Stimulated activated naive CD4-positive, alpha-beta T cell treated with Interleukin-2 at 50 U/mL for 16 hours (primary cell): ENCODE measurements around the gene HAAO.
"Not testable (repeated sequence)": the region's sequence is repeated elsewhere in the genome, so short reads cannot be mapped to it uniquely, and the experiment has no call there.

Experiments
- DNase-seq: peaks from one replicate; lab custom pipeline; 2025; lab: John Stamatoyannopoulos, UW

HAAO gene

GRCh38 chr2:42752314-42752713, 40.1 kb downstream of the HAAO start:
- DNase-seq, result no peak

- no peak for DNase-seq
These were observed 43.5 kb downstream of the HAAO start for GRCh38 chr2:42748840-42749239.

GRCh38 chr2:42747422-42747821, 45.0 kb downstream of the HAAO start:
- no peak for DNase-seq

- no peak for DNase-seq
These were observed 47.8 kb downstream of the HAAO start for GRCh38 chr2:42744545-42745082.

- DNase-seq, result no peak
These were observed 48.8 kb downstream of the HAAO start for GRCh38 chr2:42743659-42743990.

- DNase-seq, result no peak
These were observed 49.4 kb downstream of the HAAO start for GRCh38 chr2:42742740-42743658.

- DNase-seq, result no peak
These were observed 51.2 kb downstream of the HAAO start for GRCh38 chr2:42741140-42741539.

- DNase-seq, result no peak
These were observed 55.6 kb downstream of the HAAO start for GRCh38 chr2:42736598-42737322.

- no peak for DNase-seq
These were observed 58.5 kb downstream of the HAAO start for GRCh38 chr2:42733852-42734251.

GRCh38 chr2:42731316-42731715, 61.1 kb downstream of the HAAO start:
- not testable (repeated sequence) for DNase-seq

GRCh38 chr2:42726680-42727079, 65.7 kb downstream of the HAAO start:
- no peak for DNase-seq

- DNase-seq, result no peak
These were observed 66.7 kb downstream of the HAAO start for GRCh38 chr2:42725657-42726056.

GRCh38 chr2:42724886-42725285, 67.5 kb downstream of the HAAO start:
- no peak for DNase-seq

- DNase-seq, result no peak
These were observed 68.9 kb downstream of the HAAO start for GRCh38 chr2:42723465-42723864.

GRCh38 chr2:42722320-42723190, 69.8 kb downstream of the HAAO start:
- no peak for DNase-seq

GRCh38 chr2:42721898-42722297, 70.5 kb downstream of the HAAO start:
- DNase-seq, result no peak
